Adrenal gland (tissue), 5 donors: ENCODE data around the gene KCTD5.
"Not testable (repeated sequence)": the region's sequence is repeated elsewhere in the genome, so short reads cannot be mapped to it uniquely, and the experiment has no call there.

Experiments used
- CTCF ChIP-seq, 6 experiments: fragments of 450-650 bp in 4 of 6; fragments of 200-600 bp in 2 of 6; sonication (generic) in 1 of 6; IDR thresholded peaks; 1 replicate in 5 of 6; 2 replicates in 1 of 6; pipeline versions ENCODE4 v1.5.1 to v1.8.0; 2016 to 2021; ENCODE audit warnings: antibody characterized with exemption in 6 of 6, mild to moderate bottlenecking in 2 of 6, moderate library complexity in 1 of 6
- POLR2A ChIP-seq, 2 donors: fragments of 450-650 bp; IDR thresholded peaks; one replicate each; pipeline ENCODE4 v1.6.1; 2017; ENCODE audit warnings: antibody characterized with exemption in 2 of 2, mild to moderate bottlenecking in 2 of 2, moderate library complexity in 1 of 2
- donor health status: DM: no; HTN: no; CAD: no.

- not testable (repeated sequence) for TF ChIP-seq CTCF, POLR2A (IDR thresholded peaks at IDR 0.05)
Measured at GRCh38 chr16:2721634-2722173, 39.4 kb downstream of the KCTD5 start.
